ENCODE results near the gene DHRS1. TPM values are rescaled to one million over a fixed set of nuclear protein-coding genes. Genes with fewer than 3 reads are reported as not detected.

The DHRS1 gene
- total and polyA plus RNA-seq, 9 of the 15 experiments (the other 6 are each of a cell fraction or from before 2014, with no cell fraction given), result 7.3 to 33.6 (median 13.3) TPM

DNA sequence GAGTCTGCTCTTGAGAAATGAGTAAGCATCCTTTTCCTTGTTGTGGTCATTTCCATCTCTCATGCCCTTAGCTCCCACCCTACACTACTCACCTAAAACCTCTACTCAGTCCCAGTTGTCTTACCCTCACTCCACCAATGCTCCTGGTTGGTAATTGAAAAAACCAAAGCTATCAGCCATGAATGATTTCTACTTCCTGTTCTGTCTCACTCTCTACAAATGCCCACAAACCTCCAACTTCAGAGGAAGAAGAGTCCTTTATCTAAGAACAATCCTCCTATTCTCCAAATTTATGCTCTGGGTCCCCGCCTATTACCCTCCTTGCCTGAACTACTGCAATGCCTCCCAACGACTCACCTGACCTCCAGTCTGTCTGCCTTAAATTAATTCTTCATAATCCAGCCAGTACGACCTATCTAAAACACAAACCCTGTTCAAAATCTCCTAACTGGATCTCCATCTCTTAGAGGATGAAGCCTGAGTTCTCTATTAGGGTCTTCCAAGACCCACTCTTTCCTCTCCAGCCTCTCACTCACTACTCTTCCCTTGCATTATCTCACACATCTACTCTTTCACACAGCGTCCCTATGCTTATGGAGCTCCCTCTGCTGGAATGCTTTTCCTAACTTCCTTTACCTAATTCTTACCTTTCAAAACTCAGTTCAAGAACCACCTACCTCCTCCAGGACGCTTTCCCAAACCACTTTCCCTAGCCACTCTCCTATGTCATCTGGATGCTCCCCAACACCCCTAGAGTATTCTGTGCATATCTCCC lies 2.2 kb downstream of the DHRS1 start (continued):
- no peak for TF ChIP-seq NFIX (CRISPR knock-in tag; IDR thresholded peaks at IDR 0.05; ENCODE audit: low read depth)
- no peak for TF ChIP-seq PRPF4 (IDR thresholded peaks at IDR 0.05; ENCODE audit: insufficient read depth, low read depth, low read length, poor library complexity, severe bottlenecking)
- TF ChIP-seq MIER1 (IDR thresholded peaks at IDR 0.05; ENCODE audit: low read depth), result no peak
- TF ChIP-seq, protein P1, sequence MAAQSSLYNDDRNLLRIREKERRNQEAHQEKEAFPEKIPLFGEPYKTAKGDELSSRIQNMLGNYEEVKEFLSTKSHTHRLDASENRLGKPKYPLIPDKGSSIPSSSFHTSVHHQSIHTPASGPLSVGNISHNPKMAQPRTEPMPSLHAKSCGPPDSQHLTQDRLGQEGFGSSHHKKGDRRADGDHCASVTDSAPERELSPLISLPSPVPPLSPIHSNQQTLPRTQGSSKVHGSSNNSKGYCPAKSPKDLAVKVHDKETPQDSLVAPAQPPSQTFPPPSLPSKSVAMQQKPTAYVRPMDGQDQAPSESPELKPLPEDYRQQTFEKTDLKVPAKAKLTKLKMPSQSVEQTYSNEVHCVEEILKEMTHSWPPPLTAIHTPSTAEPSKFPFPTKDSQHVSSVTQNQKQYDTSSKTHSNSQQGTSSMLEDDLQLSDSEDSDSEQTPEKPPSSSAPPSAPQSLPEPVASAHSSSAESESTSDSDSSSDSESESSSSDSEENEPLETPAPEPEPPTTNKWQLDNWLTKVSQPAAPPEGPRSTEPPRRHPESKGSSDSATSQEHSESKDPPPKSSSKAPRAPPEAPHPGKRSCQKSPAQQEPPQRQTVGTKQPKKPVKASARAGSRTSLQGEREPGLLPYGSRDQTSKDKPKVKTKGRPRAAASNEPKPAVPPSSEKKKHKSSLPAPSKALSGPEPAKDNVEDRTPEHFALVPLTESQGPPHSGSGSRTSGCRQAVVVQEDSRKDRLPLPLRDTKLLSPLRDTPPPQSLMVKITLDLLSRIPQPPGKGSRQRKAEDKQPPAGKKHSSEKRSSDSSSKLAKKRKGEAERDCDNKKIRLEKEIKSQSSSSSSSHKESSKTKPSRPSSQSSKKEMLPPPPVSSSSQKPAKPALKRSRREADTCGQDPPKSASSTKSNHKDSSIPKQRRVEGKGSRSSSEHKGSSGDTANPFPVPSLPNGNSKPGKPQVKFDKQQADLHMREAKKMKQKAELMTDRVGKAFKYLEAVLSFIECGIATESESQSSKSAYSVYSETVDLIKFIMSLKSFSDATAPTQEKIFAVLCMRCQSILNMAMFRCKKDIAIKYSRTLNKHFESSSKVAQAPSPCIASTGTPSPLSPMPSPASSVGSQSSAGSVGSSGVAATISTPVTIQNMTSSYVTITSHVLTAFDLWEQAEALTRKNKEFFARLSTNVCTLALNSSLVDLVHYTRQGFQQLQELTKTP (IDR thresholded peaks at IDR 0.05; ENCODE audit: low read depth in 1 of 2, partially characterized antibody in 2 of 2), result no peak
- TF ChIP-seq, protein P2, sequence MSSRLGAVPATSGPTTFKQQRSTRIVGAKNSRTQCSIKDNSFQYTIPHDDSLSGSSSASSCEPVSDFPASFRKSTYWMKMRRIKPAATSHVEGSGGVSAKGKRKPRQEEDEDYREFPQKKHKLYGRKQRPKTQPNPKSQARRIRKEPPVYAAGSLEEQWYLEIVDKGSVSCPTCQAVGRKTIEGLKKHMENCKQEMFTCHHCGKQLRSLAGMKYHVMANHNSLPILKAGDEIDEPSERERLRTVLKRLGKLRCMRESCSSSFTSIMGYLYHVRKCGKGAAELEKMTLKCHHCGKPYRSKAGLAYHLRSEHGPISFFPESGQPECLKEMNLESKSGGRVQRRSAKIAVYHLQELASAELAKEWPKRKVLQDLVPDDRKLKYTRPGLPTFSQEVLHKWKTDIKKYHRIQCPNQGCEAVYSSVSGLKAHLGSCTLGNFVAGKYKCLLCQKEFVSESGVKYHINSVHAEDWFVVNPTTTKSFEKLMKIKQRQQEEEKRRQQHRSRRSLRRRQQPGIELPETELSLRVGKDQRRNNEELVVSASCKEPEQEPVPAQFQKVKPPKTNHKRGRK (tag; IDR thresholded peaks at IDR 0.05), result no peak
- TF ChIP-seq, protein P3, sequence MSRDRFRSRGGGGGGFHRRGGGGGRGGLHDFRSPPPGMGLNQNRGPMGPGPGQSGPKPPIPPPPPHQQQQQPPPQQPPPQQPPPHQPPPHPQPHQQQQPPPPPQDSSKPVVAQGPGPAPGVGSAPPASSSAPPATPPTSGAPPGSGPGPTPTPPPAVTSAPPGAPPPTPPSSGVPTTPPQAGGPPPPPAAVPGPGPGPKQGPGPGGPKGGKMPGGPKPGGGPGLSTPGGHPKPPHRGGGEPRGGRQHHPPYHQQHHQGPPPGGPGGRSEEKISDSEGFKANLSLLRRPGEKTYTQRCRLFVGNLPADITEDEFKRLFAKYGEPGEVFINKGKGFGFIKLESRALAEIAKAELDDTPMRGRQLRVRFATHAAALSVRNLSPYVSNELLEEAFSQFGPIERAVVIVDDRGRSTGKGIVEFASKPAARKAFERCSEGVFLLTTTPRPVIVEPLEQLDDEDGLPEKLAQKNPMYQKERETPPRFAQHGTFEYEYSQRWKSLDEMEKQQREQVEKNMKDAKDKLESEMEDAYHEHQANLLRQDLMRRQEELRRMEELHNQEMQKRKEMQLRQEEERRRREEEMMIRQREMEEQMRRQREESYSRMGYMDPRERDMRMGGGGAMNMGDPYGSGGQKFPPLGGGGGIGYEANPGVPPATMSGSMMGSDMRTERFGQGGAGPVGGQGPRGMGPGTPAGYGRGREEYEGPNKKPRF (IDR thresholded peaks at IDR 0.05; ENCODE audit: low read depth, low read length), result no peak
- no peak for TF ChIP-seq TCFL5 (CRISPR knock-in tag; conservative IDR thresholded peaks at IDR 0.05)
- no peak for TF ChIP-seq YBX1 (IDR thresholded peaks at IDR 0.05)
- TF ChIP-seq, protein P4, sequence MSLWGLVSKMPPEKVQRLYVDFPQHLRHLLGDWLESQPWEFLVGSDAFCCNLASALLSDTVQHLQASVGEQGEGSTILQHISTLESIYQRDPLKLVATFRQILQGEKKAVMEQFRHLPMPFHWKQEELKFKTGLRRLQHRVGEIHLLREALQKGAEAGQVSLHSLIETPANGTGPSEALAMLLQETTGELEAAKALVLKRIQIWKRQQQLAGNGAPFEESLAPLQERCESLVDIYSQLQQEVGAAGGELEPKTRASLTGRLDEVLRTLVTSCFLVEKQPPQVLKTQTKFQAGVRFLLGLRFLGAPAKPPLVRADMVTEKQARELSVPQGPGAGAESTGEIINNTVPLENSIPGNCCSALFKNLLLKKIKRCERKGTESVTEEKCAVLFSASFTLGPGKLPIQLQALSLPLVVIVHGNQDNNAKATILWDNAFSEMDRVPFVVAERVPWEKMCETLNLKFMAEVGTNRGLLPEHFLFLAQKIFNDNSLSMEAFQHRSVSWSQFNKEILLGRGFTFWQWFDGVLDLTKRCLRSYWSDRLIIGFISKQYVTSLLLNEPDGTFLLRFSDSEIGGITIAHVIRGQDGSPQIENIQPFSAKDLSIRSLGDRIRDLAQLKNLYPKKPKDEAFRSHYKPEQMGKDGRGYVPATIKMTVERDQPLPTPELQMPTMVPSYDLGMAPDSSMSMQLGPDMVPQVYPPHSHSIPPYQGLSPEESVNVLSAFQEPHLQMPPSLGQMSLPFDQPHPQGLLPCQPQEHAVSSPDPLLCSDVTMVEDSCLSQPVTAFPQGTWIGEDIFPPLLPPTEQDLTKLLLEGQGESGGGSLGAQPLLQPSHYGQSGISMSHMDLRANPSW (CRISPR knock-in tag; IDR thresholded peaks at IDR 0.05), result no peak
- TF ChIP-seq E2F3 (CRISPR knock-in tag; IDR thresholded peaks at IDR 0.05), result no peak
- TF ChIP-seq SOX6 (IDR thresholded peaks at IDR 0.05), result no peak
- TF ChIP-seq, protein P5, sequence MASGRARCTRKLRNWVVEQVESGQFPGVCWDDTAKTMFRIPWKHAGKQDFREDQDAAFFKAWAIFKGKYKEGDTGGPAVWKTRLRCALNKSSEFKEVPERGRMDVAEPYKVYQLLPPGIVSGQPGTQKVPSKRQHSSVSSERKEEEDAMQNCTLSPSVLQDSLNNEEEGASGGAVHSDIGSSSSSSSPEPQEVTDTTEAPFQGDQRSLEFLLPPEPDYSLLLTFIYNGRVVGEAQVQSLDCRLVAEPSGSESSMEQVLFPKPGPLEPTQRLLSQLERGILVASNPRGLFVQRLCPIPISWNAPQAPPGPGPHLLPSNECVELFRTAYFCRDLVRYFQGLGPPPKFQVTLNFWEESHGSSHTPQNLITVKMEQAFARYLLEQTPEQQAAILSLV (tag; IDR thresholded peaks at IDR 0.05), result no peak
- TF ChIP-seq, protein P6, sequence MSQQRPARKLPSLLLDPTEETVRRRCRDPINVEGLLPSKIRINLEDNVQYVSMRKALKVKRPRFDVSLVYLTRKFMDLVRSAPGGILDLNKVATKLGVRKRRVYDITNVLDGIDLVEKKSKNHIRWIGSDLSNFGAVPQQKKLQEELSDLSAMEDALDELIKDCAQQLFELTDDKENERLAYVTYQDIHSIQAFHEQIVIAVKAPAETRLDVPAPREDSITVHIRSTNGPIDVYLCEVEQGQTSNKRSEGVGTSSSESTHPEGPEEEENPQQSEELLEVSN (IDR thresholded peaks at IDR 0.05; ENCODE audit: borderline replicate concordance in 1 of 2, extremely low read depth in 1 of 2, insufficient read depth in 1 of 2, insufficient read length in 1 of 2, low read depth in 1 of 2, low read length in 1 of 2, poor library complexity in 1 of 2, severe bottlenecking in 1 of 2), result no peak

Data from K562 (cell line).